Medulla oblongata (tissue), 1 donor: ENCODE measurements around the gene BMP8A.
A peak's percentile ranks its signal among the peaks of the same experiment; 100 is the strongest.
"Not testable (repeated sequence)": the region's sequence is repeated elsewhere in the genome, so short reads cannot be mapped to it uniquely, and the experiment has no call there.

ENCODE experiments used
- DNase-seq: peaks from one replicate; pipeline ENCODE4 v3.0.0-alpha.2; 2015; ENCODE audit errors: extremely low spot score

Gene BMP8A

DNA sequence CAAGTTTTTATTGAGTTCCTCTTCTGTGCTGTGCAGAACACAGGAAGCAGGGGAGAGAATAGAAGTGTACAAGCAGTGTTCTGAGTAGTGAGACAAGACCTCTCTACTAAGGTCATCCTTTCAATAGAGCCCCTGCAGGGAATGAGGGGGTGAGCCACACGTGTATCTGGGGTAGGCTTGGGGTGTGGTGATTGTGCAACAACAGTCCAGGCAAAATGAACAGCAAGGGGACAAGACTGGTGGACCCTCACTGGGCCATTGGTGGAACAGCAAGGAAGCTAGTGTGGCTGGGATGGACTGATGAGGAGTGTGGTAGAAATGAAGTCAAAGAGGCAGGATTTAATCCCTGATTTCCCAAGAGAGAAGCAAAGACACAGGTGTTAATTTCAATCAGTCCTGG, 8.2 kb upstream of the BMP8A start:
- no peak for DNase-seq

- DNase-seq, result no peak
These were observed 6.9 kb upstream of the BMP8A start for GRCh38 chr1:39484564-39484963.

DNA sequence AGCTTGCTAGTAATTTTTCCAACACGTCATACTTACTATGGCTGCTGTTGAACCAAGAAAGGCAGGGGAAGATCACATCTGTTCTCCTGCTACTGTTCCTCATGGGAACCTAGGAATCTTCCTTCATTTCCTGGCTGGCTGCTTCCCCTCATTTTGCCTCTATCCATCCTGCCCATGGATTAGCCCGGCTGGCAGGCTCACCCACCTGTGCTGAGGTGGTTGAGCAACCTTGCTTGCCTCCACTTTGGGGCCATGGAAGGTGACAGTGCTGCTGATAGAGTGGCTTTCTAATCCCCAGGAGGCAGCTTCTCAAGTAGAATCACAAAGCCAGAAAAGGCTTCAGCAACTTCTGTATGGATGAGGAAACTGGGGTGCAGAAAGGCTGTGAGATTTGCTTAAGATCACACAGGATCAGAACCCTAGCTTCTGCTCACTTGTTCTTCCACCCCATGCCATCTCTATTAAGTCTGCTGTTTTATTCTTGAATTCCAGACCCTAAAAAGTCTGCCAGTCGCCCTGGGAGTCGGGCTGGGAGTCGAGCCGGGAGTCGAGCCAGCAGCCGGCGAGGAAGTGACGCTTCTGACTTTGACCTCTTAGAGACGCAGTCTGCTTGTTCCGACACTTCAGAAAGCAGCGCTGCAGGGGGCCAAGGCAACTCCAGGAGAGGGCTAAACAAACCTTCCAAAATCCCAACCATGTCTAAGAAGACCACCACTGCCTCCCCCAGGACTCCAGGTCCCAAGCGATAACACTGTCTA, 6.2 kb upstream of the BMP8A start:
- DNase-seq, result peak; percentile 65

DNA sequence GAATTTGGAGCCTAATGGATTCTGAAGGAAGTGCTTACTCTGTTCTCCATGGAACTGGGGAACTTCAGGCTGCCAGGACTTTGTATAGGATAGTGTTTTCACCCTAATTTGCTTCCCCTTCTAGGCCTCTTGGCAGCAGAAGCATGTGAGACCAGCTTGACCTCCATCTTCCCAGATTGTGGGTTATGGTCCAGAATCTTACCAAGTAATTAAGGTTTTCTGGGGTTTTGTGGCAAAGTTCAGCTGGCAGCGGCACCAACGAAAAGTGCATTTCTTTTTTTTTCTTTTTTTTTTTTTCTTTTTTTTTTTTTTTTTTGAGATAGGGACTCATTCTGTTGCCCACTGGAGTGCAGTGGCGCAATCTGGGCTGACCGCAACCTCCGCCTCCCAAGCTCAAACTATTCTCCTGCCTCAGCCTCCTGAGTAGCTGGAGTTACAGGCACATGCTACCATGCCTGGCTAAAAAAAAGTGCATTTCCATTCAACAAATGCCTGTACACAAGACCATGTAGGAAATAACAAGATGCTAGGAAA, 3.4 kb upstream of the BMP8A start:
- no peak for DNase-seq

DNA sequence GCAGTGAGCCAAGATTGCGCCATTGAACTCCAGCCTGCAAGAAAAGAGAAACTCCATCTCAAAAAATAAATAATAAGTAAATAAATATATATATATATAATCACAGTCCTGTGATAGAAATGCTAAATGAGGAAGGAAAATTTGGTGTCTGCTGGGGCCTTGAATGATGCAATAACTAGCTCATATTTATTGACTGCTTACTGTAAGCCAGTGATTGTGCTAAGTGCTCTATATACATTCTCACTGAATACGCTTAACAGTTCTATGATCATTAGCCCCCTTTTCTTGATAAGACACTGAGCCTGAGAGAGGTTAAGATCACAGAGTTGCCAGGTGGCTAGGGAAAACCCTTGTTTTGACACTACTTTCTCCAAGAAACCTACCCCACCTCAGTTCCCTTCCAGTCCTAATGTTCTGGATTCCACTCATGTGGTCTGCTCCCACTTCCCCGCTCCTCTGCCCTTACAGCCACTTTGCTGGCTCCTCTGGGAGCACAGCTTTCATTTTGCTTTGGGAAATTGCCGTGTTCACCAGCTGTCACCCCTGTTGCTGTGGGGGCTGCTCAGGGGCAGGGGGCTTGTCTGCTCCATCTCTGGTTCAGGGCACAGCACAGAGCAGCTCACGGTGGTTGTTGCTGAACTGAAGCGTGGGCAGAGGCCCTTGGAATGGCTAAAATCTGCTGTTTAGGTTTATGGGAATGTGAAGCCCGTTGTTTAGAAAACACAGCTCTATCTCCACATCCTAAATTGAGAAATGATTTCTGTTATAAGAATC, 2.5 kb upstream of the BMP8A start:
- no peak for DNase-seq

- DNase-seq, result no peak
These were observed 1.7 kb upstream of the BMP8A start for GRCh38 chr1:39489567-39490239.

DNA sequence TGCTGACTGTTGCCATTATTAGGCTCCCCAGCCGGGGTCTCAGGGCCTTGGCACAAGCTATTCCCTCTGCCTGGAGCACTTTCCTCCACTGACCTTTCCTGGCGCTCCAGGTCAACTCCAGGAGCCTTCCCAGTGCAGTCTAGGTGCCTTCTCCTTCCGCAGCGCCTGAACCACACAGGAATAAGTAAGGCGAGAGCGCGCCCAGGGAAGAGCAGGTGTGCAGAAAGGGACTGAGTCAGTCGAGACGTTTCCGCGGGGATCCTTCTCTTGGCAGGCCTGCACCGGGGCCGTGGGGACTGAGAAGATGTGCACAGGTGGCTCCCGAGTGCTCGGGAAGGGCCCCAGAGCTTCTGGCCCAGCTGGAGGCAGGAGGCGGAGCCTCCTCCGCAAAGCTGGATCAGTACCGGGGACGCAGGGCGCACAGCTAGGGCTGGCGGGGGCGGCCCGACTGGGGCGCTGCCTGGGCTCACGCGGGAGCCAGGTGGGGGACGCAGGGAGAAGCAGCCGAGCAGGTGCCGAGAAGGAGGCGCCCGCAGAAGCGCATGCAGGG, 765 bp upstream of the BMP8A start:
- no peak for DNase-seq

DNA sequence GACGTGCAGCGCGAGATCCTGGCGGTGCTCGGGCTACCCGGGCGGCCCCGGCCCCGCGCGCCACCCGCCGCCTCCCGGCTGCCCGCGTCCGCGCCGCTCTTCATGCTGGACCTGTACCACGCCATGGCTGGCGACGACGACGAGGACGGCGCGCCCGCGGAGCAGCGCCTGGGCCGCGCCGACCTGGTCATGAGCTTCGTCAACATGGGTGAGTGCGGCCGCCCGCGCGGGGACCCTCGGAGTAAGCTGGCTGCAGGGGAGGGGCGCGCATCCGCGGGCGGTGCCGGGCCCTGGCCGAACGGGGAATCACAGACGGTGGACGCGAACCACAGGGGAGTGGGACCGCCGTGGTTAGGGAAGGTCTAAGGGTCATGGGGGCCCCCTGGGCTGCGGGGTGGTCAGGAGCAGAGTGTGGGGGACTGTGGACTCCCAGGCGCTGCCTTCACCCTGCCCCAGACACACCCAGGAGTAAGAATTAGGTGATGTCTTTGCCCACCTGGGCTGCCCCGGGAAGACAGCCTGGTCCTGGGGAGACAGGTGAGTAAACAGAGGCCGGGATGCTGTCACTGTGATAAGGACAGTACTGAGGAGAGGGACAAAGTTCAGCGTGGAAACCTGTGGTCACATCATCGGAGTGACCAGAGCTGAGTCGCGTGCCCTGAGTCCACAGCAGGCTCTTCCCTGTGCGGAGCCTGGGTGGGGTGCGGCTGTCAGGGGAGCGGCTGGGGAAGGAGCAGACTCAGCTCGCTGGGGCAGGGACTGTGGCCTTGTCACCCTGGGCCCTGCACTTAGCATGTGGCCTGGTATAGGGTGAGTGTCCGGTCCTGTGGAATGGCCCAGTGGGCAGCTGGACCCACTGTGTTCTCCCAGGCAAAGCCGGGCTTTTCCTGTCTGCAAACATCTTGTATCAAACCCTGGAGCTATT, 944 bp downstream of the BMP8A start:
- DNase-seq, result not testable (repeated sequence)

GRCh38 chr1:39493043-39493810, 1.8 kb downstream of the BMP8A start:
- DNase-seq, result not testable (repeated sequence)

GRCh38 chr1:39494671-39495410, 3.4 kb downstream of the BMP8A start:
- no peak for DNase-seq

DNA sequence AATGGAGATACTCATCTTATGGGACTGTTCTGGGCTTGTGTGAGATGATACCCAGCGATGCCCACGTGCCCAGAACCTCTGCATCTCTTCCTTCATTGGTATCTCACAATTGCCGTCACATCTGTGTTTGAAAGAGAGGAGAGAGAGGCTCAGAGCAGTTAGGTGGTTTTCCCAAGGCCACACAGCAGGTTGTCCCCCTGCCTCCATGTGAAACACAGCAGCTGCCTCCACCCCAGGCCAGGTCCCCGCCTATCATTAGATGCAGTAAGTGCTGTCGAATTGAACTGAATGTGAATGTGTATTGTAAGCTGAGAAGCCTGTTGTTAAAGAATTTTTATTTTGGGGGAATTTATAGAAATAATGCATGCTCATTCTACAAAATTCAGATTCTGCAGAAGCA, 5.1 kb downstream of the BMP8A start:
- not testable (repeated sequence) for DNase-seq

GRCh38 chr1:39497585-39497984, 6.1 kb downstream of the BMP8A start:
- DNase-seq, result no peak

DNA sequence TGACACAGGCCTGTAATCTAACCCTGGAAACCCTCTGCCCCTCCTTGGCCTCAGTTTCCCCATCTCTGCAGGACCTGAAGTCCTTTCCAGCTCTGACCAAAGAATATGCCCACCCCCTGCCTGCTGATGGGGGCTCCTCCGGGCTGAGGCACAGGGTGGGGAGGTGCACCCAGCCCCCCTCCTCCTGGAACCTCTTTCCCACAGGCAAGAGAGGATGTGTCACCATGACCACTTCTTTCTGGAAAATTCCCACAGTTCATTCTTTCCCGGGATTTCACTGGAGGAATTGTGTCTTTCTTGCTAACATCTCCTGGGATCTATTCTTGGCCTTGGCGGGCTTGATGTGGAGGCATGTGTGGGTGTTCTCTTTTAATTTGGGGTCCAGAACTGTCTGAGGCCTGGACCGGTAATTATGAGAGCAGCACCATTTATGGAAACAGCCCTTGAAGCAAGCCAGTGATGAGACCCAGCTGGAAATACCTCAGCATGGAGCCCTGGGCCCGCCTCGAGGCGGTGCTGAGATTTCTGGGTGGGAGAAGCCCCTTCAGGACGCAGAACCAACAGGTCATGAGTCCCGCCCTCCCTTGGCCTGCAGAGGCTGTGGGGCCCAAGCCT, 6.8 kb downstream of the BMP8A start:
- not testable (repeated sequence) for DNase-seq

DNA sequence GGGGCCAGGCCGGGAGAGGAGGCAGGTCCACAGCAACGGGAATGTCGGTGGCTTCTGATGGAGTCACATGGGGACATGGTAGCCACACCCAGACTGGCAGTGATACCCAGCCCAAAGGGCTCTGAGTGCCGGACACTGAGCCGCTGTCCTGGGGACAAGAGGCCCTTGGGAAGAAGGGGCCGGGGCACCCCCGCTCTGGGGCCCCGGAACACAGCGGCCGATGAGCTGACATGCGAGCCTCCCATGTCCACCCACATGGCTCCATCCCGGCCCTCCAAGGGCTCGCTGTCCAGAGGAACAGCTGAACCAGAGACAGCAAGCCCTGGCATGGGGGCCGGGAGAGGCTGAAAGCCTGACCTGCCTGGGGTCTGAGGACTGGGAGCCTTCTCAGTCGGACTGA, 7.4 kb downstream of the BMP8A start:
- not testable (repeated sequence) for DNase-seq

GRCh38 chr1:39499668-39500067, 8.2 kb downstream of the BMP8A start:
- peak; percentile 23 for DNase-seq

DNA sequence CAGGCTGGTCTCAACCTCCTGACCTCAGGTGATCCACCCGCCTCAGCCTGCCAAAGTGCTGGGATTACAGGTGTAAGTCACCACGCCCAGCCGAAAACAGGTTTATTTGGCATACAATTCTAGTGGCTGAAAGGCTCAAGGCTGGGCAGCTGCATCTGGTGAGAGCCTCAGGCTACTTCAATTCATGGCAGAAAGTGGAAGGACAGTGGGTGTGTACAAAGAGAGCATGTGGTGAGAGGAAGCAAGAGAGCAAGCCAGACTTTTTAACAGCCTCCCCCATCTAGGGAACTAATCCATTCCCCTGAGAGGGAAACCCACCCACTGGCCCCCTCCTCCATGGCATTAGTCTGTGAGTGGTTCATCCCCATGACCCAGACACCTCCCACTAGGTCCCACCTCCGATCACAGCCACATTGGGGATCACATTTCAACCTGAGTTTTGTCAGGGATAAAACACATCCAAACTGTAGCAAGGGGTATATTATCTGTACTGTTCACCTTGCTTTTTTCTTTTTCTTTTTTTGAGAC, 9.5 kb downstream of the BMP8A start:
- no peak for DNase-seq

GRCh38 chr1:39501666-39502065, 10.2 kb downstream of the BMP8A start:
- DNase-seq, result no peak

DNA sequence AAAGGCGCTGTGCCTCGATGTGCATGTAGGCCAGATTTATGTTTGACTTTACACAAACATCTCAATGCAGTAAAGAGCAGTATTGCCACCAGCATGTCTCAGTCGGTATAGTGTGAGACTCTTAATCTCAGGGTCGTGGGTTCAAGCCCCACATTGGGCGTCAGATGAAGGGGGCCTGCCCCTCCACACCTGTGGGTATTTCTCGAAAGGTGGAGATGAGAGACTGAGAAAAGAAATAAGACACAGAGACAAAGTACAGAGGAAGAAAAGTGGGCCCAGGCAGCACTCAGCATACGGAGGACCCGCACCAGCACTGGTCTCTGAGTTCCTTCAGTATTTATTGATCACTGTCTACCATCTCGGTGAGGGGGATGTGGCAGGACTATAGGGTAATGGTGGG, 13.0 kb downstream of the BMP8A start:
- not testable (repeated sequence) for DNase-seq

GRCh38 chr1:39505289-39505688, 13.9 kb downstream of the BMP8A start:
- DNase-seq, result no peak
